ENCODE measurements around the gene RCBTB1. TPM values are rescaled to one million over a fixed set of nuclear protein-coding genes. Genes with fewer than 3 reads are reported as not detected.
A peak's percentile ranks its signal among the peaks of the same experiment; 100 is the strongest.
"Not testable (repeated sequence)": the region's sequence is repeated elsewhere in the genome, so short reads cannot be mapped to it uniquely, and the experiment has no call there.

The RCBTB1 gene
- polyA plus RNA-seq, 5 donors = 25.9 to 45.7 (median 36.6) TPM

DNA sequence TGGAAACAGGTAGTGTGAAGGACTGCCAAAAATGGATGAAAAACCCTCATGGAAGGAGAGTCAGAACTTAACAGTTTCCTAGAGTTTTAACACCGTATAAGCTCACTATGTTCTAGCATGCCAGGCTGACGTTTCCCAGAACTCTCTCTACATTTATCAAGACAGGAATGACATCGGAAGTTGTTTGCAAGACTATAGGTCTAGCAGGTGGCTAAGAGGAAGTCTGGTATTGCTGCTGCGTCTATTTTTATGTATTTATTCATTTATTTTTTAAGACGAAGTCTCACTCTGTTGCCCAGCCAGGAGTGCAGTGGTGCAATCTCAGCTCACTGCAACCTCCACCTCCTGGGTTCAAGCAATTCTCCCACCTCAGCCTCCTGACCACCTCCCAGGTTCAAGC, 22.4 kb upstream of the RCBTB1 start:
- no peak for DNase-seq

DNA sequence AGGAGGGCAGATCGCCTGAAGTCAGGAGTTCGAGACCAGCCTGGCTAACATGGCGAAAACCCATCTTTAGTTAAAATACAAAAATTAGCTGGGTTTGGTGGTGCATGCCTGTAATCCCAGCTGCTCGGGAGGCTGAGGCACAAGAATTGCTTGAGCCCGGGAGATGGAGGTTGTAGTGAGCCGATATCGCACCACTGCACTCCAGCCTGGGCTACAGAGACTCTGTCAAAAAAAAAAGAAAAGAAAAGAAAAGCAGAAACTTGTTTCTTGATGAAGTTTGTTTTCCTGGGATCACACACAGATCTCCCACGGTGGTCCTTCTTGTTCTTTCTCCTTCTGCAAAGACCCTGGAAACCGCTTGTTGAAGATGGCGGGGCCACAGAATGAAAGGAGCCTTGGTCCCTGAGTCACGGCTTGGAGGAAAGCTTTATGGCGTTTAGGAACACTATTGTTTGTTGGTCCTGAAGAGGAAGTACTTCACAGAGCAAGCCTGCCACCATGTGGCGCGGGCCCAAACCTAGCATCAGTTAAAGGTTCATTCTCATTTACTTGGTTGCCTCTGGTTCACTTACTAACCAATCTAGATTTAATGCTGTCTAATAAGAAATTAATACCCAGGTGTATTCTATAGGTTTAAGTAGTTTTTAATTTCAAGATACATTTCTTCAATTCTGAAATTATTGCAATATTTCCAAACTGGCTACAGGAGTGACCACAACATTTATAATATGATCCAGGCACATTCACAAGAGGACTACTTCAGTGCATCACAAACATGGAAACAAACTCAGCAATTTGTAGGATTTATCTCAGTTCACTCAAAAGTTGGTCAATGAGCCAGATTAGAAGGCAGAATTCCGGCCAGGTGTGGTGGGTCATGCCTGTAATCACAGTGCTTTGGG, 21.6 kb upstream of the RCBTB1 start:
- peak; percentile 77 to 80 for DNase-seq

DNA sequence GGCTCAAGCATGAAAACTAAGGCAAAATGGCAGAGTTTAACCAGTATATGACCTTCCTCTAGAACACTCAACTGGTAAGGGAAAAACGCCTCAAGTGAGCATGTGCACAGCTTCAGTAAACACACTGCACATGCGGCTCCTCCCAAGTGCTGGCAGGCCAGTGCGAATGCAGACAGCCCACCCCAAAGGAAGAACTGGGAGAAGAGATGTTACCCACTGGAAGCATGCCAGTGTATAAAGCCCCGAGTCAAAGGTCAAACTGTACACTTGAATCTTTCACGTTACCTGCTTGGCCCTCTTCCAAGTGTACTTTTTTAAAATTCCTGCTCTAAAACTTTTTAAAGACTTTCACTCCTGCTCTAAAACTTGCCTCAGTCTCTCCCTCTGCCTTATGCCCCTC, 19.2 kb upstream of the RCBTB1 start:
- no peak for DNase-seq

GRCh38 chr13:49602615-49603014, 17.3 kb upstream of the RCBTB1 start:
- DNase-seq = not testable (repeated sequence)

GRCh38 chr13:49602005-49602404, 16.6 kb upstream of the RCBTB1 start:
- DNase-seq = no peak

GRCh38 chr13:49597043-49597641, 11.8 kb upstream of the RCBTB1 start:
- DNase-seq = no peak

- no peak for DNase-seq
Measured at GRCh38 chr13:49596221-49596620, 10.9 kb upstream of the RCBTB1 start.

DNA sequence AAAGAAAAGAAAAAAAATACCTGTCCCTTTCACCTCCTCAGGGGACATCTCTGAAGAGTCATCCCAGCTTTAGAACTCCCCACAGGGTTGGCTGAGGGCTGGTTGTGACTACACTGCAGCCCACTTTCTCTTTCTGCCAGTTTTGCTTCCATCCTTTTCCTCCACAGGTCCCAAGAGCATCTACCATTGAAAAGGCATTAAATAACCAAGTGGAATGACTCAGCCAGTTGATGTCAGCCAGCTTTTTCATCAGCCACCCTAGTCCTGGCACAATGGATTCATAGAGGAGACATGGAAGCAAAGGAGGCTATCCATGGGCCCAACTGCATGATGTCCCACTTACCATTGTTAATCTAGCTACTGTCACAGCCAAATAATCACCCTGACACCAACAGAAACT, 9.2 kb upstream of the RCBTB1 start:
- DNase-seq = no peak

- DNase-seq = not testable (repeated sequence)
Measured at GRCh38 chr13:49593876-49594275, 8.5 kb upstream of the RCBTB1 start.

DNA sequence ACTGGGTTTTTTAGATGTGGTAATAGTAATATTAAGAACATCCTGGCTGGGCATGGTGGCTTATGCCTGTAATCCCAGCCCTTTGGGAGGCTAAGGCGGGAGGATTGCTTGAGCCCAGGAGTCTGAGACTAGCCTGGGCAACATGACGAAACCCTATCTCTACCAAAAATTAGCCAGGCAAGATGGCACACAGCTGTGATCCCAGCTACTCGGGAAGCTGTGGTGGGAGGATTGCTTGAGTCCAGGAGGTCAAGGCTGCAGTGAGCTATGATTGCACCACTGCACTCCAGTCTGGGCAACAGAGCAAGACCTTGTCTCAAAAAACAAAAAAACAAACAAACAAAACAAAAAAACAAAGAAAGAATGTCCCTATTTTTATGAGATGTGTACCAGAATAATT, 5.4 kb upstream of the RCBTB1 start:
- DNase-seq = not testable (repeated sequence)

- DNase-seq = no peak
Measured at GRCh38 chr13:49587311-49587847, 2.0 kb upstream of the RCBTB1 start.

DNA sequence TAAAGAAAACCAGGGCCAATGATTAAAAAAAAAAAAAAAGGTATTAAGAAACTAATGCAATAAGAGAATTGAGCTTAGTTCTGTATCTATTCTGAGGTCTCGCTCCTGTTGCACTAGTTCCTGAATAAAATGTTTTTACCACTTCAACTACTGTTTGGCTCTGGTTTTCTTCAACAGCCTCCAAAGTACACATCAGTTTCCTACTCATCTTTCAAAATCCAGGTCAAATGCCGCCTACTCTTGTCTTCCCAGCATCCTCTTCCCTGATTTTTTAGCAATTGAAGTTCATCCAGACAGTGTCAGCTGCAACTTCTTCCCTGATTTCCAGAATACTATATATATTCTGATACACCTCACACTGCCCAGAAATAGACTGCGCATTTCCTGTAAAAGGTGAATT, 1.4 kb upstream of the RCBTB1 start:
- DNase-seq = no peak

DNA sequence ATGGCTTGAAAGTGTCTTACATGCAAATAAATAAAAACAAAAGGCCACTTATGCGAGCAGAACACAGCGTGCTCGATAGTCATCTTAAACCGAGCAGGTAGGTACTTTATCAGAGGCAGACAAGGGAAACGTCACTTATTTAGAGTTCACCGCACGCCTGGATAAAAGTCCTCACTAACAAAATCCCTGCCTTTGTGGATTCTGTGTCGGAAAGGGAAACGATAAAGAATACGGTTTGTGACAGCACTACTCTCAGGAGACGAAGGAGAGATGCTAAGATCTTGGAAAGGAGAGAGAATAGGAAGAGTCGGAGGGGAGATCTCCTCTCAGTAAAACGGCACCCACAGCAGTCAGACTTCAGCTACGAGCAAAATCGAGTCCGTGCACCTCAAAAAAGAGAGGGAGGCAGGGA, 581 bp downstream of the RCBTB1 start:
- no peak for DNase-seq

GRCh38 chr13:49580980-49581680, 4.2 kb downstream of the RCBTB1 start:
- DNase-seq = no peak

DNA sequence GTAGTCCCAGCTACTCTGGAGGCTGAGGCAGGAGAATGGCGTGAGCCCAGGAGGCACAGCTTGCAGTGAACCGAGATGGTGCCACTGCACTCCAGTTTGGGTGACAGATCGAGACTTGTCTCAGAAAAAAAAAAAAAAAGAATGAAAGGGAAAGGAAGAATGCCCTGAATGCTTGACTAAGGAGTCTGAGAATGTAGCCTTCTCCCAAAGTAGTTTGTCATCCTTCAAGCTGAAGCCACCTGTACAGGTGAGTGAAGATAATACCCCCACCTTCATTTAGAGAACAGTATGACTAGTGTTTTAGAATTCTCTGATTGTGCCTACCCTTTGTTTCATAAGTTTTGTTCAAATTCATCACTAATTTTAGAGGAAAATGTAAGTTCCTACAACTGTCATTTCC, 5.9 kb downstream of the RCBTB1 start:
- no peak for DNase-seq

GRCh38 chr13:49571299-49572240, 13.8 kb downstream of the RCBTB1 start:
- no peak for DNase-seq

DNA sequence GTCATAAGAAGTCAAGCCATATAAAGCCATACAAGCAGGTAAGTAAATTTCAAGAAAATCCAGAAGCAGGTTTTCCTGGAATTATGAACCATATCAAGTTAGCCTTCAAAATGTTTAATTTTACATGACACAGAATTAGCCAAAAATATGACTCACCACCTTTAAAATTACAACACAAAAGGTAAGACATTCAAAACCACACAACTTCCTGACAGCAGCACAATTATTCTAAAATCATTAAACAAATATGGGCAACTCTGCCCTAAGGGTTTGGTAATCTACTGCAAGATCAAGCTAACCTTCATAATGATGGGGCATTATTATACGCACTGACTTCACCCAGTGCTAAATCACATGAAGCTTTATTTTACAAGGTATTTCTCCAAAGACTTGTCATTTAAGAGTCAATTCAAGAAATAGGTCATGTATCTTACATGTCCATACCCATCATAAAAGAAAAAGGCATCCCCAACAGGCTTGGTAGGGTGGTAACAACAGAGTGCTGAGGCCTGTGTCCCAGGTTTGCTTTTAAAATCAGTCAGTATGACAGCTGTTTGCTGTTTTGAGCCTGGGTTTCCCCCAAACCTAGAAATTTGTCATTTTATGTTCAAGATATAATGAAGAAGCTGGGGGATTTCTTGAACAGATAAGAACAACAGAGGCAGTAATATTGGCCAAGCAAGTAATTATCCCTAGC, 15.2 kb downstream of the RCBTB1 start:
- no peak for DNase-seq

- no peak for DNase-seq
Measured at GRCh38 chr13:49567491-49567890, 17.9 kb downstream of the RCBTB1 start.

GRCh38 chr13:49566461-49566860, 18.9 kb downstream of the RCBTB1 start:
- no peak for DNase-seq

DNA sequence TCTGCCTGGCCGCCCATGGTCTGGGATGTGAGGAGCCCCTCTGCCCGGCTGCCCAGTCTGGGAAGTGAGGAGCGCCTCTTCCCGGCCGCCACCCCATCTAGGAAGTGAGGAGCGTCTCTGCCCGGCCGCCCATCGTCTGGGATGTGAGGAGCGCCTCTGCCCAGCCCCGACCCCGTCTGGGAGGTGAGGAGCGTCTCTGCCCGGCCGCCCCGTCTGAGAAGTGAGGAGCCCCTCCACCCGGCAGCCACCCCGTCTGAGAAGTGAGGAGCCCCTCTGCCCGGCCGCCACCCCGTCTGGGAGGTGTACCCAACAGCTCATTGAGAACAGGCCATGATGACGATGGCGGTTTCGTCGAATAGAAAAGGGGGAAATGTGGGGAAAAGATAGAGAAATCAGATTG, 19.9 kb downstream of the RCBTB1 start:
- not testable (repeated sequence) for DNase-seq

DNA sequence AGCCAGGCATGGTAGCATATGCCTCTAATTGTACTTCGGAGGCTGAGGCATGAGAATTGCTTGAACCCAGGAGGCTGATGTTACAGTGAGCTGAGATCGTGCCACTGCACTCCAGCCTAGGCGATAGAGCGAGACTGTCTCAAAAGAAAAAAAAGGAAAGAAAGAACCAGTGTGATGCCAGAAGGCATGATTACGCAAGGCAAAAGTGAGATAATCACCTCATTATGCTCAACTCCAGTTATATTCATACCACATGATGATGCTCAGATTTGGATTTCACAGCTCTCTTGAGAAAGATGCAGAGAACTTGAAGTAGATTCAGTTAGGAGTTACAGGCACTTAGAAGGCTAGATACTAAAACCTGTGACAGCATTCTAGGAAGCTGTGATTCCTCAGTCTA, 21.8 kb downstream of the RCBTB1 start:
- no peak for DNase-seq

All from right lung (tissue), 5 donors.